Thyroid gland (tissue), 4 donors: ENCODE results near the gene PCDH1.

Source experiments
- CTCF ChIP-seq, 6 experiments: fragments of 200-600 bp in 3 of 6; fragments of 450-650 bp in 3 of 6; sonication (generic) in 3 of 6; IDR thresholded peaks; one replicate each; pipeline ENCODE4 v1.5.1; 2016 to 2019; ENCODE audit warnings: antibody characterized with exemption in 6 of 6, mild to moderate bottlenecking in 2 of 6, inconsistent platforms in 1 of 6, moderate library complexity in 1 of 6
- POLR2A ChIP-seq, 2 donors: fragments of 450-650 bp; IDR thresholded peaks; one replicate each; pipeline ENCODE4 v1.6.1; 2017; ENCODE audit warnings: antibody characterized with exemption in 2 of 2, mild to moderate bottlenecking in 2 of 2, moderate library complexity in 1 of 2

DNA sequence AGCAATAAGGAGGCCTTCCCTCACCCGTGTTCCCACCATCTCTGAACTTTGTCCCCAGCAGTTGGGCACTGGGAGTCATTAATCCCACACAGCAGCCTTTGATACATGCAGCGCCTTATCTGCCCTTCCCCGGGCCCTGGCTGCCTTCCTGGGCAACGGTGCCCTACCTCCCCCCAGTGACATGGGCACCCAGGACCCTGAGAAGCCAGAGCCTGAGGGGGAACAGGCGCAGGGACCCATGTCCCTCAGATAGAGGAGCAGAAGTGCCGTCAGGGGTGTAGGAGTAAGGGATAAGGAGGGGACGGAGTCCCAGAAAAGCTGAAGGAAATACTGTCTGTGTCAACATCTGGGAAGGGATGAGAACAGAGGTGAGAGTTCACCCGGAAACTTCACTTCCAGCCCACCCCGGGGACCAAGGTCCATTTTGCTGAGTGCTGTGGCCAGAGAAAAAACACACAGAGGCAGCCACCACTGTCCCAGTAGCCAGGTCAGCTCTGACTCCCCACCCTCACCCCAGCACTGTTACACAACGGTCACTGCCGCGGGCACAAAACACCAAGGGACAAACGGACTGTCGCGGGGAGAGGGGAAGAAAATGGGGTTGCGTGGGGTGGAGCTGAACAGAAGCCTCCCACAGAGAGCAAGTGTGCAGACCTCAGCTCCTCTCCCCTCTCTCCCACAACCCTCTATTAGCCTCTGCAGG is 3.8 kb downstream of the PCDH1 start:
- no peak for TF ChIP-seq CTCF (IDR thresholded peaks at IDR 0.05)
- TF ChIP-seq POLR2A (IDR thresholded peaks at IDR 0.05) = no peak
